ENCODE measurements around the gene CCL27. TPM values are rescaled to one million over a fixed set of nuclear protein-coding genes. Genes with fewer than 3 reads are reported as not detected.
A peak's percentile ranks its signal among the peaks of the same experiment; 100 is the strongest.

Gene CCL27
- total RNA-seq, 4 donors from 2014 or later = 45.1 TPM; not detected in 3

DNA sequence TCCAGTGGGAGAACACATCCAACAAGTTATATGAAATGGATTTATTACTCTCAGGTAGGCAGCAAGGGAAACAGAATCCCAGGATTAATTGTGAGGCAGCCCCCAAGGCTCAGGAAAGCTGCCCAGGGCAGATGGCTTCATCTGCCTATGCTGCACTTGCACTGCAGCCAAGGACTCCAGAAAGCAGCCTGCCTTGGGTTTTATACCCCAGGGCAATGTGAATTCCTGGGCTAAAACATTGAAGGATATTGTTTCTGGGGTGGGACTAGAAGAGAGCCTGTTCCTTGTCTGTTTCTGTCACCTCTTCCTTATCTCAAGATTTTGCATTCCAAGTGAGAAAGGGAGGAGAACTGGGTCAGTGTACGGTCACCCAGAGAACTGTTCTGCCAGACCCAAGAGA, 8.8 kb upstream of the CCL27 start:
- Histone ChIP-seq H3K4me3 (no peak overlapping the region), H3K27me3 (no peaks in the 10 kb centered on the region), H3K9me3 (no peaks in the 10 kb centered on the region), H3K4me1 (peaks cover 0 to 11% (median 3%) of the 10 kb centered on the region in 4 donors), H3K36me3 (peaks cover 0 to 37% (median 0%) of the 10 kb centered on the region in 3 donors), H3K27ac (no peak overlapping the region)
- WGBS, 2 donors = 86 to 93% methylated on average over 1 of the region's 1 CpG
- no peak for DNase-seq (ENCODE audit: low spot score in 2 of 2)
- TF ChIP-seq, protein P1, sequence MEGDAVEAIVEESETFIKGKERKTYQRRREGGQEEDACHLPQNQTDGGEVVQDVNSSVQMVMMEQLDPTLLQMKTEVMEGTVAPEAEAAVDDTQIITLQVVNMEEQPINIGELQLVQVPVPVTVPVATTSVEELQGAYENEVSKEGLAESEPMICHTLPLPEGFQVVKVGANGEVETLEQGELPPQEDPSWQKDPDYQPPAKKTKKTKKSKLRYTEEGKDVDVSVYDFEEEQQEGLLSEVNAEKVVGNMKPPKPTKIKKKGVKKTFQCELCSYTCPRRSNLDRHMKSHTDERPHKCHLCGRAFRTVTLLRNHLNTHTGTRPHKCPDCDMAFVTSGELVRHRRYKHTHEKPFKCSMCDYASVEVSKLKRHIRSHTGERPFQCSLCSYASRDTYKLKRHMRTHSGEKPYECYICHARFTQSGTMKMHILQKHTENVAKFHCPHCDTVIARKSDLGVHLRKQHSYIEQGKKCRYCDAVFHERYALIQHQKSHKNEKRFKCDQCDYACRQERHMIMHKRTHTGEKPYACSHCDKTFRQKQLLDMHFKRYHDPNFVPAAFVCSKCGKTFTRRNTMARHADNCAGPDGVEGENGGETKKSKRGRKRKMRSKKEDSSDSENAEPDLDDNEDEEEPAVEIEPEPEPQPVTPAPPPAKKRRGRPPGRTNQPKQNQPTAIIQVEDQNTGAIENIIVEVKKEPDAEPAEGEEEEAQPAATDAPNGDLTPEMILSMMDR (IDR thresholded peaks at IDR 0.05) = no peak
- TF ChIP-seq POLR2A (IDR thresholded peaks at IDR 0.05) (no peak), EP300 (IDR thresholded peaks at IDR 0.05) (no peak)

DNA sequence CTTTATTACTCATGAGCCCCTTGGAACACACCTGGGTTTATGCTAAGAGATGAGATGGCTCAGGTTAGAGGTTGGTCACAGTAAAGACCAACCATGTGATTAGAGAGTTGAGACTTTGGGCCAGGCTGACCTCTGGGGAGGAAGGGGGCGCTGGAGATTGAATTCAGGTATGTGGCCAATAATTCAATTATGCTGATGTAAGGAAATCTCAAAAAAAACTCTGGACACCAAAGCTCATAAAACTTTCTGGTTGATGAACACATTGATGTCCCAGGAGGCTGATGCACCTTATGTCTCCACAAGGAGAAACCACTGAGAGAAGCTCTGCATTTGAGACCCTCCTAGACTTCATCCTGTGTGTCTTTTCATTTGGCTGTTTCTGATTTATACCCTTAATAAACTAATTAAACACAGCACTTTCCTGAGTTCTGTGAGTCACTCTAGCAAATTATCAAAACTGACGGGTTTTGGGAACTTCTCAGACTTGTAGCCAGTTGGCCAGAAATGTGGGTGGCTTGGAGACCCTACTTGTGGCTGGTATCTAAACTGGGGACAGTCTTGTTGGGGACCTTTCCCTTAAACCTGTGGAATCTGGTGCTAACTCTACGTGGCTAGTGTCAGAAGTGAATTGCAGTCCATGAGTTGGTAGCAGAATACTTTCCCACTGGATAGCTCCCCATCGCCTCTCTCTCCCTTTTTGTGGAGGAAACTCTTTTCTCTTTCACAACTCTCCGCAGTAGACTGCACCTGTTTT, 7.5 kb upstream of the CCL27 start:
- TF ChIP-seq POLR2A (IDR thresholded peaks at IDR 0.05) (no peak), EP300 (IDR thresholded peaks at IDR 0.05) (no peak)
- TF ChIP-seq, protein P1 (IDR thresholded peaks at IDR 0.05) = no peak
- H3K4me1 ChIP-seq = peaks cover 0 to 12% (median 4%) of the 10 kb centered on the region in 4 donors
- DNase-seq (ENCODE audit: low spot score in 2 of 2) = no peak
- 93 to 94% methylated on average over 5 of the region's 5 CpGs for WGBS, 2 donors
- H3K4me3 ChIP-seq = no peak overlapping the region
- no peaks in the 10 kb centered on the region for H3K27me3 ChIP-seq
- H3K27ac ChIP-seq = no peak overlapping the region
- H3K36me3 ChIP-seq = peaks cover 0 to 37% (median 0%) of the 10 kb centered on the region in 3 donors
- H3K9me3 ChIP-seq = no peaks in the 10 kb centered on the region

DNA sequence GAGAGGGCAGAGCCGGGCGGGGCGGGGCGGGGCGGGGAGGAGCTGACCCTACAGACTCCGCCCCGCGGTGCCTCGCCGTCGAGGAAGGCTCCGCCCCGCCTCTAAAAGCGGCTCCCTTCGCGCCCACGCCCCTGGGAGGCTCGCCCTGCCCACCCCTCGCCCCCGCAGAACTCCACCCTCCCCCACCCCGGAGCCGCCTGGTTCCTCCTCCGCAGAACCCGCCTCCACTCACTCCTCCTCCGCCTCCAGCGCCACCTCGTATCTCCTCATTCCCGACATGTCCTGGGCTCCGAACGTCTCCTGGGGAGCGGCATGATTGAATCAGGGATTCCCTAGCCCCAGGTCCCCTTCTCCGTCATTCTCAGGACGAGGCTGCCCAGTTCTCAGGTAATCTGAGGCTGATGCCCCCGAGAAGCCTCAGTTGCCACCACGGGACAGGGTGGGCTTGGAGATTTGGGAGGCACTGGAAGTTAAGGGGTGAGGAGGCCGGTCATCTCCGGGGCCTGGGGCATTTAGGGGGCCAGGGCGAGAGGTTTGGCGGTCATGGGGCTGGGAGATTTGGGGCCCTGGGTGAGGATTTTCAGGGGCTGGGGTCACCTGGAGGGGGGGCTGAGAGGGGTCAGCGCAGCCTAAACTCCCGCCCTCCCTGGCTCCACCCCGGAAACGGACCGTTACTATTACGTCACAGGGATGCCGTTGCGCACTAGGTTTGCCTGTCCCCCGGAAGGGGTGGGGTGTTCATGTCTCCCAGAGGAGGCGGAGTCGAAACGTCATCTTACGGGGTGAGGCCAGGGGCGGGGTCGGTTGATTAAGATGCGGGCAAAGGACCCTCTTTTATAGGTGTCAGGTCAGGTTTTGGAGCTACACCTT, 3.2 kb upstream of the CCL27 start:
- Histone ChIP-seq H3K27me3 (no peaks in the 10 kb centered on the region), H3K27ac (peak overlapping the region; percentile 99 to 100 (median 100)), H3K9me3 (no peaks in the 10 kb centered on the region), H3K36me3 (peaks cover 0 to 50% (median 0%) of the 10 kb centered on the region in 3 donors), H3K4me3 (peak overlapping the region; percentile 75 to 89 (median 86)), H3K4me1 (peaks cover 0 to 30% (median 7%) of the 10 kb centered on the region in 4 donors)
- peak; percentile 92 to 98 for DNase-seq (ENCODE audit: low spot score in 2 of 2)
- peak; percentile 87 to 93 for TF ChIP-seq EP300 (IDR thresholded peaks at IDR 0.05)
- peak; percentile 58 to 81 for TF ChIP-seq POLR2A (IDR thresholded peaks at IDR 0.05)
- TF ChIP-seq, protein P1 (IDR thresholded peaks at IDR 0.05) = no peak
- 3 to 4% methylated on average over 31 to 46 of the region's 55 CpGs for WGBS, 2 donors

DNA sequence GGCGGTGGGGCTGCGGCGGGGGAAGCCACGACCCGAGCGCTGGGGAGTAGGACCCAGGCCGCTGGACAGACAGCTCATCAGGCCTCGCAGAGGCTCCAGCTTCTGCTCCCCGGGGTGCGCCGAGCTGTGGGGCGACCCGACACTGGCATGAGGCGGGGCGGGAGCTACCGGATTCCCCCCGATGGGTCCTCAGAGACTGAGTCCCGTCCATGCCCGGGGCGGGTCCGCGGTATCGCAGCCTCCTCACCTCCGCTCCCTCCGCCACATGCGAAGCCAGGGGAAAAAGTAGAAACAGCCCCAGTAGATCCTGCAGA, 2.6 kb upstream of the CCL27 start:
- Histone ChIP-seq H3K36me3 (peaks cover 0 to 51% (median 0%) of the 10 kb centered on the region in 3 donors), H3K4me1 (peaks cover 0 to 30% (median 7%) of the 10 kb centered on the region in 4 donors), H3K9me3 (no peaks in the 10 kb centered on the region), H3K27ac (peak overlapping the region; percentile 99 to 100 (median 100)), H3K27me3 (no peaks in the 10 kb centered on the region), H3K4me3 (peak overlapping the region; percentile 75 to 89 (median 86))
- 1 to 4% methylated on average over 20 to 23 of the region's 26 CpGs for WGBS, 2 donors
- TF ChIP-seq POLR2A (IDR thresholded peaks at IDR 0.05) = no peak
- TF ChIP-seq, protein P1 (IDR thresholded peaks at IDR 0.05) = peak in 1 of 5 experiments; percentile 11
- TF ChIP-seq EP300 (IDR thresholded peaks at IDR 0.05) = no peak
- no peak for DNase-seq (ENCODE audit: low spot score in 2 of 2)

Data from tibial nerve (tissue), 4 donors.